ENCODE data around the gene GRID1. TPM values are rescaled to one million over a fixed set of nuclear protein-coding genes. Genes with fewer than 3 reads are reported as not detected.

GRID1 gene
- total RNA-seq, 1 donor from 2014 or later = 0.75 TPM

DNA sequence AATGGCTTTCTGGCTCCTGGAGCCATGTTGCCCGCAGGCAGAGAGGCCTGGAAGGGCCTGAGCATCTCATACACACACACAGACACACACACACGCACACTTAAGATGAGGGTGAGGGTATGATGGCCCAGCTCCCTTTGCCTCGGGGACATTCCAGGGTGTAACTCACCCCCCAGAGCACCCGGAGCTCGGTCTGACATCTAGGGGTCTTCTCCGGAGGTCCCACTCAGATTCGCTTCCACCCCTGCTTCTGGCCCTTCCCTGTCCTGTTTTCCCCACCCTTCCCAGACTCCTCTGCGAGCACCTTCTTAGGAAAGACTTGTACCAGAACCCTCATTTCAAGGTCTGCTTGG is 304.4 kb downstream of the GRID1 start:
- Mint-ChIP-seq H3K9me3 (ENCODE audit: unreplicated experiment) (peaks cover 8% of the 10 kb centered on the region), H3K4me1 (ENCODE audit: low read depth, unreplicated experiment) (no peaks in the 10 kb centered on the region), H3K27me3 (ENCODE audit: low read depth, unreplicated experiment) (peaks cover 16% of the 10 kb centered on the region), H3K4me3 (ENCODE audit: unreplicated experiment) (no peak overlapping the region), H3K36me3 (ENCODE audit: low read depth, unreplicated experiment) (no peaks in the 10 kb centered on the region), H3K27ac (ENCODE audit: unreplicated experiment) (no peak overlapping the region)
- Histone ChIP-seq H3K9me3 (ENCODE audit: insufficient read depth, low read depth, low read length) (peaks cover 6% of the 10 kb centered on the region), H3K79me2 (ENCODE audit: insufficient read depth, low read length) (no peaks in the 10 kb centered on the region), H3K9ac (ENCODE audit: low read length) (no peak overlapping the region), H3K27me3 (ENCODE audit: insufficient read depth, low read length) (no peaks in the 10 kb centered on the region), H3K27ac (ENCODE audit: low read depth, low read length) (no peak overlapping the region), H3K36me3 (ENCODE audit: insufficient read depth, low read length) (no peaks in the 10 kb centered on the region), H3K4me1 (ENCODE audit: insufficient read depth, low read length) (no peaks in the 10 kb centered on the region), H2AFZ (ENCODE audit: low read depth, low read length) (no peak overlapping the region), H3K4me2 (ENCODE audit: low read length) (no peak overlapping the region), H4K20me1 (ENCODE audit: insufficient read depth, low read length) (no peaks in the 10 kb centered on the region), H3K4me3 (ENCODE audit: insufficient read depth, low read depth, low read length) (no peak overlapping the region)
- no peak for TF ChIP-seq CTCF (IDR thresholded peaks at IDR 0.05; ENCODE audit: insufficient read depth, low read depth, low read length)
- FAIRE-seq = no peak
- DNase-seq (ENCODE audit: low read depth) = no peak

DNA sequence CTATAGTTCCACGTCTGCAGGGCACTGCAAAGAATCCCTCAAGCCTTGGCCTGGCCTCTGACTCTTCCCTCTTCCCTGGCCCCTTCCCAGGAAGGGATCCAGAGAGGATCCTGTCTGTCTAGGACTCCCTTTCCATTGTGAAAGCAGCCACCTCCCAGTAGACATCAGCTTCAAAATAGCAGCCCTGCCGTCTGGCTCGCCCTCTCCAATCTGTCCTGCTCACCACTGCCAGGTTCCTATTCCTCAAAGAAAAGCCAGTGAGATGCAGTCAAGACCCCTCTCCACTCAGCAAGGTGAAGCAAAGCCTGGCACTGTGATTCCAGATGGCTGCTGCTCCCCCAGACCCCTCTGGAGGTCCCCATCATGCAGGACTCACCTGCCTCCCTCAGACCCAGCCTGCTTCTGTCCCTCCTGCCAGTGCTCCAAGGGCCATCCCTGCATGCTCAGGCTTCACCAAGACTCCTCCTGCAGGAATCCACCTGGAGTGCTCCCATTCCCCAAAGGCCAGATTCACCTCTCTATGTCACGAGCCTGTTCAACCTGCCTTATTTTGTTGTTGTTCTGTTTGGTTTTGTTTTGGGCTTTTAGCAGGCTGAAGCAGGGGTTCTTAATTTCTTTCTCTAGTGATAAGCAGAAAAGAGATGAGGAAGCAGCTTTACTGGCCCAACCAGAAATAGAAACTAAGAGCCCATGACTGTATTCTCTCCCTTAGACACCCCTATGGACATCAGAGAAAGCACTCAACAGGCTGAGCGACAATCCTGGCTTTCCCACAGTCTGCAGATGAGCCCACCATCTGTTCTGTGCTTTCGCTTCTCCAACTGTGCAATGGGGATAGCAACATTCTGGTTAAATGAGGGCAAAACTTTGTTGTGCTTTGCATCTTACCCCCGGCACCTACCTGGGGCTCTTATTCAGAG is 305.1 kb downstream of the GRID1 start:
- Histone ChIP-seq H3K4me2 (ENCODE audit: low read length) (no peak overlapping the region), H3K4me3 (ENCODE audit: insufficient read depth, low read depth, low read length) (no peak overlapping the region), H3K9me3 (ENCODE audit: insufficient read depth, low read depth, low read length) (peaks cover 6% of the 10 kb centered on the region), H4K20me1 (ENCODE audit: insufficient read depth, low read length) (no peaks in the 10 kb centered on the region), H3K4me1 (ENCODE audit: insufficient read depth, low read length) (no peaks in the 10 kb centered on the region), H3K27ac (ENCODE audit: low read depth, low read length) (no peak overlapping the region), H3K79me2 (ENCODE audit: insufficient read depth, low read length) (no peaks in the 10 kb centered on the region), H3K27me3 (ENCODE audit: insufficient read depth, low read length) (no peaks in the 10 kb centered on the region), H3K9ac (ENCODE audit: low read length) (no peak overlapping the region), H3K36me3 (ENCODE audit: insufficient read depth, low read length) (no peaks in the 10 kb centered on the region), H2AFZ (ENCODE audit: low read depth, low read length) (no peak overlapping the region)
- FAIRE-seq (no peak), DNase-seq (ENCODE audit: low read depth) (no peak)
- Mint-ChIP-seq H3K9me3 (ENCODE audit: unreplicated experiment) (peaks cover 8% of the 10 kb centered on the region), H3K4me3 (ENCODE audit: unreplicated experiment) (no peak overlapping the region), H3K36me3 (ENCODE audit: low read depth, unreplicated experiment) (no peaks in the 10 kb centered on the region), H3K27ac (ENCODE audit: unreplicated experiment) (no peak overlapping the region), H3K27me3 (ENCODE audit: low read depth, unreplicated experiment) (peaks cover 16% of the 10 kb centered on the region), H3K4me1 (ENCODE audit: low read depth, unreplicated experiment) (no peaks in the 10 kb centered on the region)
- no peak for TF ChIP-seq CTCF (IDR thresholded peaks at IDR 0.05; ENCODE audit: insufficient read depth, low read depth, low read length)
- TF ChIP-seq EZH2 (IDR thresholded peaks at IDR 0.05; ENCODE audit: insufficient read depth, low read length) = no peak
